ENCODE measurements around the gene APBA2.

DNA sequence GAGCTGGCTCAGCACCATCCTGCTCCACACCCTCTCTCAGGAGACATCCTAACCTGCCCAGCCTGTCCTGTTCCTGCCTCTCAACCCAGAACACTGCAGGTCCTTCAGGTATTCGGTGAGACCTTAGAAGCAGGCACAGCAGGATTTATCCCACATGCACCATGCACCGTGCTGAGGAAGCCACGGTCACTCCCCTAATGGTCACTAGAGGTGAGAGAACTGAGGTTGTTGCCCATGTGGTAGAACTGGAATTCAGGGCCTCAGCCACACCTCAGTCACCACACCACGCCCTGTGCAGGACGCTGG lies 36.9 kb downstream of the APBA2 start:
- TF ChIP-seq CTCF (IDR thresholded peaks at IDR 0.05) (no peak), POLR2A (IDR thresholded peaks at IDR 0.05) (no peak)
